ENCODE data around the gene MPZL2.
A peak's percentile ranks its signal among the peaks of the same experiment; 100 is the strongest.

The MPZL2 gene

GRCh38 chr11:118240999-118241763, 22.9 kb downstream of the MPZL2 start:
- peak; percentile 93 for DNase-seq

- no peak for DNase-seq
Observed at GRCh38 chr11:118239509-118240205, 24.4 kb downstream of the MPZL2 start.

GRCh38 chr11:118238929-118239328, 25.2 kb downstream of the MPZL2 start:
- no peak for DNase-seq

- no peak for DNase-seq
Observed at GRCh38 chr11:118238421-118238820, 25.7 kb downstream of the MPZL2 start.

GRCh38 chr11:118236170-118236569, 27.9 kb downstream of the MPZL2 start:
- no peak for DNase-seq

- DNase-seq = no peak
Observed at GRCh38 chr11:118234833-118235232, 29.3 kb downstream of the MPZL2 start.

GRCh38 chr11:118233850-118234249, 30.2 kb downstream of the MPZL2 start:
- no peak for DNase-seq

- DNase-seq = peak; percentile 49
Observed at GRCh38 chr11:118233377-118233776, 30.7 kb downstream of the MPZL2 start.

- peak; percentile 70 for DNase-seq
Observed at GRCh38 chr11:118232659-118233058, 31.4 kb downstream of the MPZL2 start.

GRCh38 chr11:118231461-118231860, 32.6 kb downstream of the MPZL2 start:
- DNase-seq = no peak

- no peak for DNase-seq
Observed at GRCh38 chr11:118230088-118230487, 34.0 kb downstream of the MPZL2 start.

GRCh38 chr11:118229274-118229847, 34.7 kb downstream of the MPZL2 start:
- DNase-seq = no peak

GRCh38 chr11:118227865-118228785, 36.0 kb downstream of the MPZL2 start:
- DNase-seq = no peak

- DNase-seq = no peak
Observed at GRCh38 chr11:118226781-118227180, 37.3 kb downstream of the MPZL2 start.

GRCh38 chr11:118226296-118226695, 37.8 kb downstream of the MPZL2 start:
- DNase-seq = no peak

- no peak for DNase-seq
Observed at GRCh38 chr11:118224511-118225188, 39.4 kb downstream of the MPZL2 start, which contains the start of gene JAML. Gene JAML, minus strand, starts transcription at chr11:118225011. Its CDS starts 10,145 bp downstream, at chr11:118214866.

GRCh38 chr11:118223992-118224391, 40.1 kb downstream of the MPZL2 start:
- DNase-seq = no peak

- no peak for DNase-seq
Observed at GRCh38 chr11:118223570-118223969, 40.5 kb downstream of the MPZL2 start.

- DNase-seq = no peak
Observed at GRCh38 chr11:118222437-118222836, 41.7 kb downstream of the MPZL2 start.

GRCh38 chr11:118221419-118221818, 42.7 kb downstream of the MPZL2 start:
- no peak for DNase-seq

GRCh38 chr11:118219732-118220131, 44.4 kb downstream of the MPZL2 start:
- no peak for DNase-seq

- DNase-seq = no peak
Observed at GRCh38 chr11:118219244-118219643, 44.9 kb downstream of the MPZL2 start.

Data from DMS53 (cell line).